OCI-LY7 (cell line): Measurements from ENCODE around the gene CRIP1.

Source experiments
- EZH2phosphoT487 ChIP-seq: fragments of 200-600 bp; sonication (generic); IDR thresholded peaks from 2 replicates; pipeline ENCODE4 v1.6.1; 2018; ENCODE audit warnings: low read depth, borderline replicate concordance, mild to moderate bottlenecking, mixed run types, antibody characterized with exemption, low read length, moderate library complexity, mixed read lengths
- TF ChIP-seq, protein P1 (sequence below): fragments of 200-600 bp; sonication (generic); conservative IDR thresholded peaks from 2 replicates; pipeline ENCODE4 v1.5.1; 2014; ENCODE audit warnings: mild to moderate bottlenecking, antibody characterized with exemption, low read length, moderate library complexity, mixed read lengths

DNA sequence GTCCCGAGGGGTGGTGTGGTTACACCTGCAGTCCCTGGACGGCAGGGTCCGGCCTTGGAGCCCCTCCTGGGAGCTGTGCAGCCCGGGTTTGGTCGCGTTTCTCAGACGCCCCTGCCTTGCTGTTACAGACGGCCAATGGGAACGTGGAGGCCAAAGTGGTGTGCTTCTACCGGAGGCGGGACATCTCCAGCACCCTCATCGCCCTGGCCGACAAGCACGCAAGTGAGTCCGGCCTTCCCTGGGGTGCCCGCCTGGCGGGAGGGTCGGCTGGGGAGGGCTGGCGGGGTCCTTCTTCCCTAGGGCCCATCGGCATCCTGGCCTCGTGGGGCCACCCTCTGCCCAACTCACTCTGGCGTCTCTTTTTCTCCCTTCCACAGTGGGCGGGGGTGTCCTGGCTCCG is 41.4 kb upstream of the CRIP1 start:
- TF ChIP-seq, protein P1, sequence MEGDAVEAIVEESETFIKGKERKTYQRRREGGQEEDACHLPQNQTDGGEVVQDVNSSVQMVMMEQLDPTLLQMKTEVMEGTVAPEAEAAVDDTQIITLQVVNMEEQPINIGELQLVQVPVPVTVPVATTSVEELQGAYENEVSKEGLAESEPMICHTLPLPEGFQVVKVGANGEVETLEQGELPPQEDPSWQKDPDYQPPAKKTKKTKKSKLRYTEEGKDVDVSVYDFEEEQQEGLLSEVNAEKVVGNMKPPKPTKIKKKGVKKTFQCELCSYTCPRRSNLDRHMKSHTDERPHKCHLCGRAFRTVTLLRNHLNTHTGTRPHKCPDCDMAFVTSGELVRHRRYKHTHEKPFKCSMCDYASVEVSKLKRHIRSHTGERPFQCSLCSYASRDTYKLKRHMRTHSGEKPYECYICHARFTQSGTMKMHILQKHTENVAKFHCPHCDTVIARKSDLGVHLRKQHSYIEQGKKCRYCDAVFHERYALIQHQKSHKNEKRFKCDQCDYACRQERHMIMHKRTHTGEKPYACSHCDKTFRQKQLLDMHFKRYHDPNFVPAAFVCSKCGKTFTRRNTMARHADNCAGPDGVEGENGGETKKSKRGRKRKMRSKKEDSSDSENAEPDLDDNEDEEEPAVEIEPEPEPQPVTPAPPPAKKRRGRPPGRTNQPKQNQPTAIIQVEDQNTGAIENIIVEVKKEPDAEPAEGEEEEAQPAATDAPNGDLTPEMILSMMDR = no peak
- no peak for TF ChIP-seq EZH2phosphoT487
